GM19324 (cell line): ENCODE data around the gene GFAP.

Experiments
- ATAC-seq: cut with Tn5 transposase; IDR thresholded peaks from one replicate; pipeline ENCODE4 v1.9.1; 2021; ENCODE audit warnings: mild to moderate bottlenecking, moderate library complexity; ENCODE audit not compliant: unreplicated experiment, low FRiP score

GFAP gene

DNA sequence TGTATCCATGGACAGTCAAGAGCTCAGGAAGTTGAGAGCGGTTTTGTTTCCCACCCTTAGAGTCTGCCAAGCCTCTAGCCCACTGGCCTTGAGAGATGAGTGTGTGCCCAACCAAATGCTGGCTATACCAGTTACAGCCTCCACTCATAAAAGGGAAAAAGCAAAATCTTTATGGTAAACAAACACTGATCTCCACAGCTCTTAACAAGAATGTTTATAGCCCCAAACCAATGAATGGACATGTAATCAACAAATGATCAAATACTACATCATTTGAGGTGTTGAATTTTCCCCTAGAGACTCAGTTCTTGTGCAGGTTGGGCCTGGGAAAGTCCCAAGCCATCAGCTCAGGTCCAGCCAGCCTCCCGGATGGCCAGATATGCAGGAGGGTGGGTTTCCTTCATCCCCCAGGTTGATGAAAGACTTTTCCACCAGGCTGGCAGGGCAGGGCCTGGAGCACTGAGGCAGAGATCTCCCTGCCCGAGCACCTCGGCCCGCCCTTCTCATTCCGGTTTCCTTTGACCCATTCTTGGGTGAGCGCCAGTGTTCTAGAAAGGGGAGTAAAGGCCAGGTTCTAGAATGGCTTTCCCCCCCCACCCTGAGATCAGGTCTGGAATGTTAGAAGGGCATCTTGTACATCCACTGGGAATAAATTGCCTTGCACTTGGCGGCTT lies 12.2 kb downstream of the GFAP start:
- ATAC-seq = no peak

DNA sequence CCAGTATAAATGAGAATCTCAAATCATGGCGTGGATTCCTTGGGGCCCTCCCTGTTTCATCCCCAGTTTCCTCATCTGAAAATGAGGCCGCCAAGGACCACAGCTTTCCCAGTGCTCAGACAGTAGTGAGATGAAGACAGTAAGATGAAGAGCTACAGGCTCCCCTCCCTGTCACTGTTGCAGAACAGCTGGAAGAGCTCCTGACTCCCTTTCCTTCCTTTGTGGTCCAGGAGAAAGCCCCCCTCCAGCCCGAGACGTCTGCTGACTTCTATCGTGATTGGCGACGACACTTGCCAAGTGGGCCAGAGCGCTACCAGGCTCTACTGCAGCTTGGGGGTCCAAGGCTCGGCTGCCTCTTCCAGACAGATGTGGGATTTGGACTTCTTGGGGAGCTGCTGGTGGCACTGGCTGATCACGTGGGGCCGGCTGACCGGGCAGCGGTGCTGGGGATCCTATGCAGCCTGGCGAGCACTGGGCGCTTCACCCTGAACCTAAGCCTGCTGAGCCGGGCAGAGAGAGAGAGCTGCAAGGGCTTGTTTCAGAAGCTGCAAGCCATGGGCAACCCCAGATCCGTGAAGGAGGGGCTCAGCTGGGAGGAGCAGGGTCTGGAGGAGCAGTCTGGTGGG lies 13.1 kb downstream of the GFAP start:
- no peak for ATAC-seq

DNA sequence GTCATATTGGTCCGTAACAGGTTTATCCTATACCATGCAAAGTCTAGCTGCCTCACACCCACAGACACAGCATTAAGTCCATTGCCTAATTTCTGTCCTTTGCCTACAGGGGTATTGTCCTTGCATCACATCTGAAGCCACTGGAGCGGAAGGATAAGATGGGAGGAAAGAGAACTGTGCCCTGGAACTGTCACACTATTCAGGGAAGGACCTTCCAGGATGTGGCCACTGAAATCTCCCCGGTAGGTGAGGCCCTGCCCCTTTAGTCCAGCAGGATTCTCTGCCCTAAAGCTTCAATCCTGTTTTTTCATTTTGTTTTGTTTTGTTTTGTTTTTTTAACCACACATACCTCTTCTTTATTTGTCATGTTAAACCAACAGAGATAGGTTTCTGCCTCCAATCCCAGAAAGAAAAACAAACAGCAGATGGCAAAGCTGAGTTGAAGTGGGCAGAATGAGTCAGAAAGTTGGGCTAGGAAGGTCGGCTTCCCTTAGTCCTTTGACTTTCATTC lies 13.8 kb downstream of the GFAP start:
- no peak for ATAC-seq

DNA sequence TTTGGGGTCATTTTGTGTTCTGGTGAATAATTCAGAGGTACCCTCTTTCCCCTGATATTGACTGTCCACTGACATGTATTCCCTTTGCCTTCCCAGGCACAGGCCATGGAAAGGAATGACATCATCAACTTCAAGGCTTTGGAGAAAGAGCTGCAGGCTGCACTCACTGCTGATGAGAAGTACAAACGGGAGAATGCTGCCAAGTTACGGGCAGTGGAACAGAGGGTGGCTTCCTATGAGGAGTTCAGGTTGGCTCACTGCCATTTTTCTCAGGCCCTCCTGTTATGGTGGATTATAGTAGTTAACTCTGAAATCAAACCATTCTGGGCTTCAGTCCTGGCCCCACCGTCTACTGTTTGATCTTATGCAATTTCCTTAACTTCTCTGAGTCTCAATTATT lies 14.4 kb downstream of the GFAP start:
- ATAC-seq = no peak

DNA sequence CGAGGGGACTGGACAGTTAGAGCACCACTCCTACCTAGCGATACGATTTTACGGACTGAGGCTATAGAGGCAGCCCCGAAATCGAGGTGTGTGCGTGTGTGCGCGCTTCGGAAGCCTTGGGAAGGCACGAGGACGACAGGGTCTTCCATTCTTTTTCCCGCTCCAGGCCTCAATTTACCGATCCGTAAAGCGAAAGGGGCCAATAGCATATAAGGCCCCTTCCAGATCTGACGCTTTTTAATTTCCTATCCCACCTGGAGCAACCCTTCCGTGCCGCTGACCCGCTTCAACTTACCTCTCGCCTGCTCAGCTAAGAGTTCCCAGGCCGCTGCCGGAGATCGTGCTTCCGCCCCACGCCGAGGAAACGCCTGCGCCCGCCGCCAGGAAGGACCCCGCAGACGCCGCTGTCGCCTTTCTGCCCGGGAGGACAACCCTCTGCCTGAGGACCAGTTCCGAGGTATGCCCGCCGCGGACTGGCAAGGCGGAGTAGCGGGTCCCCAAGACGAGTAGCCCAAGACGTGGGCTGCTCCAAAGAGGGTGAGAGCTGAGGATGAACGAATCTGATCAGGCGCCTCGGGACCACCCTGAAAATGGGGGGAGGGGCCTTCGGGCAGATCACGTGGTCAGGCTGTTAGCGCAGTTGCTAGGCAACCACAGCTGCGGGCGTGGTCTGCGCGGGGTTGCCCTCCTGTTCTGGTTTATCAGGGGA lies 16.1 kb downstream of the GFAP start, which contains the start of gene EFTUD2:
EFTUD2 (minus strand) TSS at position 372 of the 709 bp plus-strand sequence. CDS start 4,924 bp downstream, outside the sequence.
- peak; percentile 76 for ATAC-seq

DNA sequence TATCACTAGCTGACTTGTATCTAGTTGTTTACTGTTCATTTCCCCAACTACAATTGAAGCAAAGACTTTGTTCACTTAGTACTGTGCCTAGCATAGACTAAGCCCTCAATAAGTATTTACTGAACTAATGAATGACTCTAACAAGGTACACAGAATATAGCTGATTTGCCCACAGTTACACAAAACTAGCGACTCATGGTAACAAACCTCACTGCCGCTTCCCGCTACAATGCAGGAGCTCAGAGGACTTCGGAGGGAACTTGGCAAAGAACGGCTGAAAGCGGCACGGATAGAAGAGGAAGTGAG lies 16.6 kb downstream of the GFAP start:
- no peak for ATAC-seq

DNA sequence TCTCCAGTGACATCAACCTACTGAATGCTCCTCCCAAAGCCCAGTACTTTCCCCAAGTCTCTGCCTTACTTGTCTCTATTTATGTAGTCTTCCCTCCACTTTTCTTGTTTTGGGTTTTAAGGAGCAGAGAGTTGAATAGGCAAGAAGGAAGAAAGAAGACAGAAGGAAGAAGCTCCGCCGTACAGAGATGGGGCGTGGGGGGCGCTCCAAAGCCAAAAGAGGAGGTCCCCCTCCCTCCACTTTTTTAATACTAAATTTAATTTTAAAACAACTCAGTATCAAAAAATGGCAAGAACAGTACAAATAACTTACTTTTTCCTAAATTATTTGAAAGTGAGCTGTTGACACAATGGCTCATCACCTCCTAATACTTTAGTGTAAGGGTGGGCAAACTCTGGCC lies 20.7 kb downstream of the GFAP start:
- no peak for ATAC-seq

DNA sequence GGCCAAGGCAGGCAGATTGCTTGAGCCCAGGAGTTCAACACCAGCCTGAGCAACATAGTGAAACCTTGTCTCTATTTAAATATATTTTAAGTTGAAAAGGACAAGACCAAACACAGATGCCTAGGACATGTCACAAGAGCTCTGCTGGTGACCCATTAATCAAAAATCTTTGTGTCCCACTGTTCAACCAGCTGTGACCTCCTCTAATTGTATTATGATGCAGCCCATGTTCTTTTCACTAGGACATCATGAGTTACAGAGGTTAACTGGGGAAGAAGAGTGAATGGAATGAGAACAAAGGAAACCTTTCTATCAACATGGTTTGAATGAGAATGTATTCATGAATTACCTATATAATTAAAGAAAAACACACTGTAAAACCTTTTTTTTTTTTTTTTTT lies 23.1 kb downstream of the GFAP start:
- ATAC-seq = no peak

DNA sequence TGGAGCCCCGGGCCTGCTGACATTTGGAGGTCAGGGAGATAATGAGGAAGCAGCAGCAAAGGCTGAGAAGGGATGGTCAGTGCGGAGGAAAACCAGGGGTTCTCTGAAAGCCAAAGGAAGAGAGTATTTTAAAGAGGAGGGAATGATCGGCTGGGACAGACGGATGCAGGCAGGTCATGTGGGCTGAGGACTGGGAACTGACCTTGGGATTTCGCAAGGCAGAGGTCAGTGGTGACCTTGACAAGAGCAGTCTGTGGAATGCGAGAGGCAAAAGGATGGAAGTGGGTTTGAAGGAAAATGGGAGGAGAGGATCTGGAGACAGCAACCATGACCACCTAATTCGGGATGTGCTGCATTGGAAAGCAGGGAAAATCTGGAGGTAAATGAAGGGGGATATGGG lies 26.3 kb downstream of the GFAP start:
- no peak for ATAC-seq

DNA sequence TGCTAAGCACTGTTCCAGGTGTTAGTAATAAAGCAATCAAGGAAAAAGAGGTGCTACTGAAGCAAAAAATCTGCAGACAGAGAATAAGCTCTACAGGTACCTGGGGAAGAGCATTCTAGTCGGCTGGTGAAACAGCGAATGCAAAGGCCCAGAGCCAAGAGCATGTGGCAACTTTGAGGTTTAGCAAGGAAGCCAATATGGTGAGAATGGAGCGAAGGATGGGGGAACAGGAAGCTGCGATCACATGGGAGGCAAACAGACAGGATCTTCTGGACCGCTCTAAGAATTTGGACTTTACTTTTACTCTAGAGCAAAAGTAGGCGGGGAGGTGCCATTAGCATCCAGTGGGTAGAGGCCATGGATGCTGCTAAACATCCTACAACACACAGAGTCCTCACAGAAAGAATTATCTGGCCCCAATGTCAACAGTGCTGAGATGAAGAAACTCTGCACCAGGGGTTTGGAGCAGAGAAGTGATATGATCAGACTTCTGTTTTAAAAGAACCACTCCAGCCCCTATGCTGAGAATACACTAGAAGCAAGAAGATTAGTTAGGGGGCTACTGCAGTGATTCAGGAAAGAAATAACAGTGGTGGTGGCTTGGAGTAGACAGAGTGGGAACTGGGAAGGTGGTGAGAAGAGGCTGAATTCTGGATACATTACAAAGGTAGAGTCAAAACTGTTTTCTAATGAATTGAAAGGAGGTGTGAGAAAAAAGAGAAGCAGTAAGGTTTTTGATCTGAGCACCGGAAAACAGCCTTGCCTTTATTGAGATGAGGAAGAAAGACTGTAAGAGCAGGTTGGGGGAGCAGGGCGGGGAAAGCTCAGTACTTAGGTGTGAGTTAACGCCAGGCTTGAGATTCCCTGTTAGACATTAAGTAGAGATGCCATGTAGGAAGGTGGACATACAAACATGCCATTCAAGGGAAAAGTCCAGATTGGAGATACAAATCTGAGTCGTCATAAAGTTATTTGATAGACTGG lies 27.0 kb downstream of the GFAP start:
- no peak for ATAC-seq

DNA sequence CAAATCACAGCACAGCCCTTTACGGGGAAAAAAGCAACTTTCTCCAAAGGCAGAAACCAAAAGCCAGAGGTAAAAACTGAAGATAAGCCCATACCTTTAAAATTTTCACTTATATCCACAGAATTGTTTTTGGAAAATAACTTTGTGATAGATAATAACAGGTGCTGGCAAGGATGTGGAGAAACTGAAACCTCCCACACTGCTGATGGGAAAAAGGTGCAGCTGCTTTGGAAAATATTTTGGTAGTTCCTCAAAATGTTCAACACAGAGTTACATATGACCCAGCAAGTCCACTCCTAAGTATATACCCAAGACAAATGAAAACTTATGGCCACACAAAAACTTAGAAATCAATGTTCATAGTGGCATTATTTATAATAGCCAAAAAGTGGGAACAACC lies 28.3 kb downstream of the GFAP start:
- no peak for ATAC-seq

DNA sequence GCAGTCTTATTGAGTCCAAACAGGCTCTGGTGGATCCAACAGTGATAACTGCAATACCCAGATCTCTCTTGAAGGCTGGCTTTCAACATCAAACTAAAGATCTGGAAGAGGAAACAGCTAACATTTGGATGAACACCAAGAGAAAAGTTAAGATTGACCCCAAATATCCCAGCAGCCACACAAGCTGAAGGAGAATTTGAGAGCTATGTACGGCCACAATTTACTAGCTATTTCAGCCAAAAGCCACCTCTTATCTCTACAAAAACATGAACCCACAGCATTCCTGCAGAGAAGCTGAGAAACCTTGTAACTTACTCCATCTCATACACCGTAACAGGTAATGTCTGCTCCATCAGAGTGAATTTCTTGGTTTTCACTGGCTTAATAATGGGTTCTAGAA lies 30.4 kb downstream of the GFAP start:
- no peak for ATAC-seq

DNA sequence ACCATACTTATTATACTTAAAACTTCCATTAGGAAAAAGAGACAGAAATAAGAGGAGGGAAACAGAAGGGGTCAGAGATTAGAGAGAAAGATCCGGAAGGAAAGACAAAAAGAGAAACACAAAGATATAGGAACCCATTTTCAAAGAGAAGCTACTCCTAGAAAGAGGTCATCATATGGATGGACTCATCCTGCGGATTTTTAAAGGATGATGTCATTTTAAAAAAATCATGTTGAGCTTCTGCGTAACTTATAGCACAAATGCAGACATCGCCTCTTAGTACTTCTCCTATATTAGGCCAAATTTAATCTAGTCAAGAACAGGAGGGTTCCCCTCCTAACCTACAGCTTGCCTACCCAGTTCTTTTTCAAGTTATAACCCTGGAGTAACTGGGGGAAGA lies 34.2 kb downstream of the GFAP start:
- no peak for ATAC-seq

DNA sequence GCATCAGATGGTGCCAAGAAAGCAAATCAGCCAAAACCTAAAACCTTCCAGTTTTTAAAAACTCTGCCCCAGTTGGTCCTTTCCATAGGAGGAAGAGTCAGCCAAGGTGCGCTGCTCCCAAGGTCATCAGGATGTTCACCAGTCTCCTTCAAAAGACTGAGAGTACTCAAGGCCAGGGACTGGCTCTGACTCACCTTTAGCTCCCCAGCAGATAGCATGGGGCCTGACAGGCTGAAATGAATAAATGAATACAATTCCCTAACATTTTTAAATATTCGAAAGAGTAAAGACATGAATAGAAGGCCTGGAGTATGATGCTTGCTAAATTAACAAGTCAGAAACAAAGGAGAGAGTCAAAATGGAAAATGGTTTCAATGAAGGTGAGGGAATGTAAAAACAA lies 35.2 kb downstream of the GFAP start:
- no peak for ATAC-seq

DNA sequence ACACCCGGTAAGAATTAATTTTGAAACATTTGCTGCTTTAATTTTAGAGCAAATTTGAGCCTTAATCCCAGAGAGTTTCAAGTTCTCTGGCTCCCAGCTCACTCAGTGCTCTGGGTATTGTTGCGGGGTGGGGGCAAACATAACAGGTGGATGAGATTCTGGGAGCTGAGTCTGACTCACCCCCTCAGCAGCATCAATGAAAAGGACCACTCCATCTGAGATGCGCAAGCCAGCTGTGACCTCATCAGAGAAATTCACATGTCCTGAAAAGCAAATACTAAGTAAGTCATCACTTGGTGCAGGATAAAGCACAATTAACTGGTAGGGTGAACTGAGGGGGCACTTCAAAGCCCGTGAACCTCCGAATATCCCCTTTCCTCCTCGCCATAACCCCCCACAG lies 35.9 kb downstream of the GFAP start:
- ATAC-seq = no peak

DNA sequence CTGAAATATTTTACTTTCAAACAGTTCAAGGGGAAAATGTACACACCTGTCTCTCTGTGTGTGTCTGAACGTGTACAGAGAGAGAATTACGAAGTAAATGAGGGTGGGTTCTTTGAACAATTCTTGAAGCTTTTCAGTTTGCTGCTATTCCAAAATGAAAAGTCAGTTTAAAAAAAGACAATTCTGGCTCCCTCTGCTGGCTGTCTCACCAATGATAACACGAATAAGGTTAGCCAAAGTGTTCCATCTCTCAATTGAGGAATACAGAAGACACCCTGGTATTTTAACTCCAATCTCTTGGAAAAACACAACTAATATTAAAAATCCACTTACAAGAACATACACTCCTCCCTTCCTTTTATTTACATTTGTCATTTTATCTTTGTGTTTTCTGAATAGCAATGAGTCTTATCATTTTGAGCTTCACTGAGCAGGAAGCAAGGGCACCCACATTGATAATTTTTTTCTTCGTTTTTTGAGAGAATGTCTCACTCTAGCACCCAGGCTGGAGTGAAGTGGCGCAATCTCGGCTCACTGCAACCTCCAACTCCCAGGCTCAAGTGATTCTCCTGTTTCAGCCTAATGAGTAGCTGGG lies 36.6 kb downstream of the GFAP start:
- ATAC-seq = no peak

DNA sequence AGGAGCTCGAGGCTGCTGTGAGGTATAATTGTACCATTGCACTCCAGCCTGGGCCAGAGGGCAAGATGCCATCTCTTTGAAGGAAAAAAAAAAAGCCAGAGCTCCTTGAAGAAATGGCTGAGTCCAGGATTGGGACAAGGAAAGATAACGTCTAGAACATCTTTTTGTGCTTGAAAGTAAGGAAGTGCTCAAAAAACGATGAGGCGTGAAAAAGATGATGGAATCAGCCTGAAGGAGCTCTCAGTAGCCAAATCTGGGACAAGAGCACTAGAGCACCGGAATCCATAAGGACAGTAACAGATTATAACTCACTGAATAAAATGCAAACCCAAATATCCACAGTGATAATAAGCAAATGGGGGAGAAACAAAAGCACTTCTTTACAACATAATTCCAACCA lies 38.2 kb downstream of the GFAP start:
- no peak for ATAC-seq

DNA sequence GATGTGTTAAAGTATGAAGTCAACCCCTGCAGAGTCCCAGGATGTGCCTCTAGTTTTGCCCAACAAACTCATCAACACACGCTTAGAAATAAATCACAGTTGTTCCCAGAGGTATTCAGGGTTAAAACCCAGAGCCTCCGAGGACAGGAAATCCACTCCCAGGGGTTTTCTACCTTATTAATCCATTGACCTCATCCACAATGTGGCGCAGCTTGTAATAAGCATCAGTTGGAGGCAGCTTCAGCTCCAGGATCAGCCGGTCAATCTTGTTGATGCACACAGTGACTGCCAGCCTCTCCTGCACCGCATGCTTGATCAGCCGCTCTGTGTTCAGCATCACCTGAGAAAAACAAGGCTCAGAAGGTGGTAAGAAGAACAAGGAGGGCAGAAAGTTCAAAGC lies 39.5 kb downstream of the GFAP start:
- ATAC-seq = no peak

DNA sequence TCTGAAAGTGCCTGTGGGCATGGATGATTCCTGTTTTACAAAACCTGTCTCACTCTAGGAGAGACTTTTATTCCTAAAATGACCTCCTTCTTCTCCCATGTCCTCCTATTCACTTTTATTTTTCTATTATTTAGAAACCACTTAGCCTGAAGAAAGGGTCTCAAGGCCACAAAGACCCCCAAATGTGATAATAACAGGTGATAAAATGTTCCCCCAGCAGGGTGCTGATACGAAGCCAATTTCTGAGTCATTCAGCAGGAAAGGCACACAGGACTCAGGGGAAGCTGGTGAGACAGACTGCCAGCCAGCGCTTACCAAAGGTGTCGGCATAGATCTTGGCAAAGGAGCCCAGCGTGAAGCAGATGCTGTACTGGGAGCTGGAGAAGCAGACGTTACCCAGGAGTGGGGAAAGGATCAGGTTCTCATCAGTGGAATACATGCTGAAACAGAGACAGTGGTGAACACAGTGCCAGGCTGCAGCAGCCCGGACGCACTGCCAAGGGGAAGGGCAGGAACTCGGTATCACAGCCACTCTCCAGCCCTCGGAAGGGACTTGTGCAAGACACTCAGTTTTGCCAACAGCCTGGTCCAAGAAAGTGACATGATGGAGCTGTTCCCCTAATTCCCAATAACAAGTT lies 43.0 kb downstream of the GFAP start:
- ATAC-seq = no peak

DNA sequence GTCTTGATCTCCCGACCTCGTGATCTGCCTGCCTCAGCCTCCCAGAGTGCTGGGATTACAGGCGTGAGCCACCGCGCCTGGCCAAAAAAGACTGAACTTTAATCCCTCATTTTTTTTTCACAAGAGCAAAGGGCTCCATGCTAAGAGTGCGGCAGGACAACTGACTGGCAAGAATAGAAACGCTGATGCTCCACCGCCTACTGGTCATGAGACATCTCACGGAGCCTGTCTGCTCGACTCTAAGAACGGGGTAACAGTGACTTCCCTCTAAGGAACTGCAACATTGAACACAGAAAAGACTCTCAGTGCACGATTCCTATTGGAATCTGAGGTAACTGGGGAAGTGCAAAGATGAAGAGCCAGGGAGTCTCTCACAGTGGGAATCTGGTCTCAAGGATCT lies 43.7 kb downstream of the GFAP start:
- no peak for ATAC-seq
